MCF 10A (cell line): ENCODE results near the gene SUSD3. TPM values are rescaled to one million over a fixed set of nuclear protein-coding genes. Genes with fewer than 3 reads are reported as not detected.

ENCODE experiments used
- BruUV-seq: library from RNA; stranded (reverse); fragments of 400-500 nt; replicated peaks from 2 replicates; lab custom pipeline; 2021; lab: Mats Ljungman, UMichigan
- CTCF ChIA-PET: fragments of 300-600 bp; sonication (Branson Sonifier 250); formaldehyde crosslinking; extraction: SDS; loops from one replicate; lab custom pipeline; 2021; ENCODE audit warnings: antibody characterized with exemption, inconsistent platforms; lab: Yijun Ruan, JAX
- POLR2A ChIA-PET: fragments of 300-600, 350-650 bp; sonication (Branson Sonifier 250); formaldehyde crosslinking; extraction: SDS; loops from one replicate; lab custom pipeline; 2020; ENCODE audit warnings: antibody characterized with exemption, inconsistent platforms; lab: Yijun Ruan, JAX
- DNase-seq: peaks from one replicate; pipeline ENCODE4 v3.0.0-alpha.2; 2018; ENCODE audit not compliant: unreplicated experiment
- H3K27ac Mint-ChIP-seq: one replicate; pipeline ENCODE4 v1.8.0; 2022; ENCODE audit warnings: mild to moderate bottlenecking, low read depth, mixed read lengths; ENCODE audit not compliant: unreplicated experiment
- H3K27me3 Mint-ChIP-seq: one replicate; pipeline ENCODE4 v1.8.0; 2022; ENCODE audit warnings: mixed read lengths; ENCODE audit not compliant: insufficient read depth, unreplicated experiment
- H3K36me3 Mint-ChIP-seq: one replicate; pipeline ENCODE4 v1.8.0; 2022; ENCODE audit warnings: mild to moderate bottlenecking, moderate library complexity, mixed read lengths; ENCODE audit not compliant: insufficient read depth, unreplicated experiment
- H3K4me1 Mint-ChIP-seq: one replicate; pipeline ENCODE4 v1.8.0; 2022; ENCODE audit warnings: mixed read lengths; ENCODE audit not compliant: insufficient read depth, unreplicated experiment
- H3K4me3 Mint-ChIP-seq: one replicate; pipeline ENCODE4 v1.8.0; 2022; ENCODE audit warnings: mild to moderate bottlenecking, moderate library complexity, mixed read lengths; ENCODE audit not compliant: unreplicated experiment
- H3K9me3 Mint-ChIP-seq: one replicate; pipeline ENCODE4 v1.8.0; 2022; ENCODE audit warnings: mixed read lengths; ENCODE audit not compliant: unreplicated experiment
- CTCF ChIP-seq: fragments of 200-600 bp; IDR thresholded peaks from one replicate; pipeline ENCODE4 v1.8.0; 2022; ENCODE audit warnings: antibody characterized with exemption, mild to moderate bottlenecking; ENCODE audit not compliant: unreplicated experiment
- intact Hi-C: fragments of 100-400 bp; cut with micrococcal nuclease; formaldehyde crosslinking; loops from 2 replicates; pipeline ENCODE4 v1.14.1; 2022
- total RNA-seq: library from RNA; stranded (reverse); gene quantifications from 2 replicates; pipeline ENCODE4 v1.2.3, GENCODE V29; 2022

The SUSD3 gene
- total RNA-seq, 1 experiment from 2014 or later = not detected

GRCh38 chr9:93061791-93062763 lies 3.6 kb downstream of the SUSD3 start:
- no peak for TF ChIP-seq CTCF
- Mint-ChIP-seq H3K27me3 (no peaks in the 10 kb centered on the region), H3K36me3 (no peaks in the 10 kb centered on the region), H3K9me3 (no peaks in the 10 kb centered on the region), H3K27ac (no peak overlapping the region), H3K4me1 (peaks cover 9% of the 10 kb centered on the region), H3K4me3 (no peak overlapping the region)
- no TSS peak for BruUV-seq
- intact Hi-C loops = no loop called here
- no peak for DNase-seq
- ChIA-PET POLR2A (no interaction called here), CTCF (interaction anchor here (0.6 kb wide), 1 partner anchor 761 kb away, joined by 3 read pairs; no protein-coding TSS in a partner anchor)

- POLR2A ChIA-PET = no interaction called here
- H3K4me1 Mint-ChIP-seq = peaks cover 9% of the 10 kb centered on the region
- no TSS peak for BruUV-seq
- DNase-seq = no peak
- H3K36me3 Mint-ChIP-seq = no peaks in the 10 kb centered on the region
- intact Hi-C loops = no loop called here
- TF ChIP-seq CTCF = no peak
- no peaks in the 10 kb centered on the region for H3K27me3 Mint-ChIP-seq
- no peaks in the 10 kb centered on the region for H3K9me3 Mint-ChIP-seq
- H3K27ac Mint-ChIP-seq = no peak overlapping the region
- CTCF ChIA-PET = interaction anchor here (1.5 kb wide), 1 partner anchor 45 kb away, joined by 6 read pairs; no protein-coding TSS in a partner anchor
- H3K4me3 Mint-ChIP-seq = no peak overlapping the region
Observed at GRCh38 chr9:93064392-93065134, 6.1 kb downstream of the SUSD3 start.

- ChIA-PET POLR2A (no interaction called here), CTCF (interaction anchor here (0.6 to 1.5 kb wide), 2 partner anchors 44 to 61 kb away, joined by 3 to 6 read pairs; no protein-coding TSS in a partner anchor)
- no peak for DNase-seq
- Mint-ChIP-seq H3K36me3 (no peaks in the 10 kb centered on the region), H3K27ac (no peak overlapping the region), H3K27me3 (no peaks in the 10 kb centered on the region), H3K4me3 (no peak overlapping the region), H3K4me1 (peaks cover 9% of the 10 kb centered on the region), H3K9me3 (no peaks in the 10 kb centered on the region)
- intact Hi-C loops = no loop called here
- BruUV-seq = no TSS peak
- no peak for TF ChIP-seq CTCF
Observed at GRCh38 chr9:93065135-93065720, 6.7 kb downstream of the SUSD3 start.
